HG02623 (cell line): ENCODE data around the gene CSNK1E.

Experiments
- ATAC-seq: cut with Tn5 transposase; IDR thresholded peaks from one replicate; pipeline ENCODE4 v1.9.1; 2021; ENCODE audit warnings: moderate library complexity; ENCODE audit not compliant: unreplicated experiment

Gene CSNK1E

GRCh38 chr22:38308791-38309498 is 8.3 kb downstream of the CSNK1E start:
- no peak for ATAC-seq

- no peak for ATAC-seq
These were observed 11.5 kb downstream of the CSNK1E start for GRCh38 chr22:38305471-38306448.

GRCh38 chr22:38304526-38304925 is 12.7 kb downstream of the CSNK1E start:
- no peak for ATAC-seq

GRCh38 chr22:38303974-38304373 is 13.3 kb downstream of the CSNK1E start:
- ATAC-seq, result no peak

- no peak for ATAC-seq
These were observed 14.3 kb downstream of the CSNK1E start for GRCh38 chr22:38302906-38303305.

- no peak for ATAC-seq
These were observed 16.3 kb downstream of the CSNK1E start for GRCh38 chr22:38300946-38301345.

- no peak for ATAC-seq
These were observed 16.9 kb downstream of the CSNK1E start for GRCh38 chr22:38300197-38300945.

- no peak for ATAC-seq
These were observed 17.5 kb downstream of the CSNK1E start for GRCh38 chr22:38299770-38300102.

- ATAC-seq, result no peak
These were observed 18.8 kb downstream of the CSNK1E start for GRCh38 chr22:38298312-38299005.

GRCh38 chr22:38296372-38296771 is 20.9 kb downstream of the CSNK1E start:
- ATAC-seq, result no peak

- ATAC-seq, result no peak
These were observed 21.4 kb downstream of the CSNK1E start for GRCh38 chr22:38295863-38296262.

- ATAC-seq, result no peak
These were observed 21.9 kb downstream of the CSNK1E start for GRCh38 chr22:38295339-38295738.

- ATAC-seq, result no peak
These were observed 23.0 kb downstream of the CSNK1E start for GRCh38 chr22:38294193-38294592.

- ATAC-seq, result no peak
These were observed 24.5 kb downstream of the CSNK1E start for GRCh38 chr22:38292694-38293093.

- ATAC-seq, result no peak
These were observed 25.9 kb downstream of the CSNK1E start for GRCh38 chr22:38291201-38291777.

- no peak for ATAC-seq
These were observed 26.9 kb downstream of the CSNK1E start for GRCh38 chr22:38290347-38290746.

- no peak for ATAC-seq
These were observed 27.6 kb downstream of the CSNK1E start for GRCh38 chr22:38289583-38290082.

- no peak for ATAC-seq
These were observed 30.1 kb downstream of the CSNK1E start for GRCh38 chr22:38286915-38287669.

GRCh38 chr22:38285018-38285417 is 32.2 kb downstream of the CSNK1E start:
- ATAC-seq, result no peak

- no peak for ATAC-seq
These were observed 33.2 kb downstream of the CSNK1E start for GRCh38 chr22:38284042-38284402.
